ENCODE results near the gene SLC22A12. TPM values are rescaled to one million over a fixed set of nuclear protein-coding genes. Genes with fewer than 3 reads are reported as not detected.

The SLC22A12 gene
- polyA plus RNA-seq, 2 of the 4 experiments (the other 2 are of a cell fraction), result not detected

DNA sequence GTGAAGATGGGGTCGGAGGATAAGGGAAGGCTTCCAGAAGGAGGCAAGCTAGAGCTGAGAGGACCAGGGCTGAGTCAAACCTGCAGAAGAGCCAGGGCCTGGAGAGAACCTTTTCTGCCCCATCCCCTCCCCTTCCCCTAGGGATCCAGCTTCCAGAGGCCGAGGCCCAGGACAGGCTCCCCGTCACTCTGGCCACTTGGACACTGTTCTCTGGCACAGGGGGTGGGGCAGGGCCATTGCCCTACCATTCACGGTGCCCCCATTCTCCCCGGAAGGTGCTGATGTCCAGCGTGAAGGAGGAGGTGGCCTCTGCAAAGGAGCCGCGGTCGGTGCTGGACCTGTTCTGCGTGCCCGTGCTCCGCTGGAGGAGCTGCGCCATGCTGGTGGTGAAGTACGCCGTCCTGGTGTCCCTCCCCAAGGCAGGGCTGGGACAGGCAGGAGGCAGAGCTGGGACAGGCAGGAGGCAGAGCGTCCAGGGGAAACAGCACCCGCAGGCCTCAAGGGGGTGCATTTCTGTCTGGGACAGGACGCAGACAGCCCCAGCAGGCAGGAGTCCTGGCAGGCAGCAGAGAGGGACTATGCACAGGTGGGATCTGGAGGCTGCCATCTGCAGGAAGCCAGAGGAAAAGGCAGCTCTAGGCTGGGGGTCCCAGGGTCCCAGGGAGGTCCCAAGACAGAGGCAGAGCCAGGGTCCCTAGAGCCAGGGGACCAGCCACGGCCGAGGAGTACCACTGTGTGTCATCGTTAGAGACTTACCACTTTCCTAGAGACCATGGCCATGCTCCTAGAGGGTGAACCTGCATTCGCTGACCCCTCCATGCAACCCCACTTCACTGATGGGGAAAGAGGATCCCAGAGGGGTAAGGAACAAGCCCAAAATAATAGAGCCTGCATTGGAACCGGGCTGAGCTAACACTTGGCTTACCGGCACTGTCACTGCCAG, 25.8 kb upstream of the SLC22A12 start:
- H3K4me3 ChIP-seq, result no peak overlapping the region
- POLR2A ChIA-PET, result interaction anchor here (0.5 kb wide), 1 partner anchor 8 kb away, joined by 3 read pairs; no protein-coding TSS in a partner anchor
- TF ChIP-seq, protein P1, sequence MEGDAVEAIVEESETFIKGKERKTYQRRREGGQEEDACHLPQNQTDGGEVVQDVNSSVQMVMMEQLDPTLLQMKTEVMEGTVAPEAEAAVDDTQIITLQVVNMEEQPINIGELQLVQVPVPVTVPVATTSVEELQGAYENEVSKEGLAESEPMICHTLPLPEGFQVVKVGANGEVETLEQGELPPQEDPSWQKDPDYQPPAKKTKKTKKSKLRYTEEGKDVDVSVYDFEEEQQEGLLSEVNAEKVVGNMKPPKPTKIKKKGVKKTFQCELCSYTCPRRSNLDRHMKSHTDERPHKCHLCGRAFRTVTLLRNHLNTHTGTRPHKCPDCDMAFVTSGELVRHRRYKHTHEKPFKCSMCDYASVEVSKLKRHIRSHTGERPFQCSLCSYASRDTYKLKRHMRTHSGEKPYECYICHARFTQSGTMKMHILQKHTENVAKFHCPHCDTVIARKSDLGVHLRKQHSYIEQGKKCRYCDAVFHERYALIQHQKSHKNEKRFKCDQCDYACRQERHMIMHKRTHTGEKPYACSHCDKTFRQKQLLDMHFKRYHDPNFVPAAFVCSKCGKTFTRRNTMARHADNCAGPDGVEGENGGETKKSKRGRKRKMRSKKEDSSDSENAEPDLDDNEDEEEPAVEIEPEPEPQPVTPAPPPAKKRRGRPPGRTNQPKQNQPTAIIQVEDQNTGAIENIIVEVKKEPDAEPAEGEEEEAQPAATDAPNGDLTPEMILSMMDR (IDR thresholded peaks at IDR 0.05), result 0 out of 3 replicates have a peak, but pooled peaks have one; percentile 13
- TF ChIP-seq, protein P2, sequence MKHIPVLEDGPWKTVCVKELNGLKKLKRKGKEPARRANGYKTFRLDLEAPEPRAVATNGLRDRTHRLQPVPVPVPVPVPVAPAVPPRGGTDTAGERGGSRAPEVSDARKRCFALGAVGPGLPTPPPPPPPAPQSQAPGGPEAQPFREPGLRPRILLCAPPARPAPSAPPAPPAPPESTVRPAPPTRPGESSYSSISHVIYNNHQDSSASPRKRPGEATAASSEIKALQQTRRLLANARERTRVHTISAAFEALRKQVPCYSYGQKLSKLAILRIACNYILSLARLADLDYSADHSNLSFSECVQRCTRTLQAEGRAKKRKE (CRISPR knock-in tag; IDR thresholded peaks at IDR 0.05; ENCODE audit: low read depth), result no peak
- TF ChIP-seq, protein P3, sequence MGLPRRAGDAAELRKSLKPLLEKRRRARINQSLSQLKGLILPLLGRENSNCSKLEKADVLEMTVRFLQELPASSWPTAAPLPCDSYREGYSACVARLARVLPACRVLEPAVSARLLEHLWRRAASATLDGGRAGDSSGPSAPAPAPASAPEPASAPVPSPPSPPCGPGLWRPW (IDR thresholded peaks at IDR 0.05), result no peak
- no peak for TF ChIP-seq RCOR1 (IDR thresholded peaks at IDR 0.05; ENCODE audit: low read depth, low read length)
- CTCF ChIA-PET, result interaction anchor here (0.7 to 1.7 kb wide), 5 partner anchors 11 to 116 kb away, joined by 3 to 8 read pairs (median 4); no protein-coding TSS in a partner anchor
- H3K4me1 ChIP-seq, result peaks cover 13% of the 10 kb centered on the region
- ATAC-seq (peak in 1 of 2 experiments; percentile 44; a peak in 3 of 6 replicates), DNase-seq (ENCODE audit: low read depth in 1 of 2, low spot score in 1 of 2) (peak in 1 of 2 experiments; percentile 17), FAIRE-seq (no peak)
- H3K4me2 ChIP-seq, result no peak overlapping the region
- H3K27ac ChIP-seq, result peak overlapping the region in 1 of 2 experiments; percentile 84; a peak in 2 of 6 replicates
- no peaks in the 10 kb centered on the region for H3K9me3 ChIP-seq
- WGBS (ENCODE audit: missing lambda C conversion rate), result 90% methylated on average over 20 of the region's 24 CpGs

DNA sequence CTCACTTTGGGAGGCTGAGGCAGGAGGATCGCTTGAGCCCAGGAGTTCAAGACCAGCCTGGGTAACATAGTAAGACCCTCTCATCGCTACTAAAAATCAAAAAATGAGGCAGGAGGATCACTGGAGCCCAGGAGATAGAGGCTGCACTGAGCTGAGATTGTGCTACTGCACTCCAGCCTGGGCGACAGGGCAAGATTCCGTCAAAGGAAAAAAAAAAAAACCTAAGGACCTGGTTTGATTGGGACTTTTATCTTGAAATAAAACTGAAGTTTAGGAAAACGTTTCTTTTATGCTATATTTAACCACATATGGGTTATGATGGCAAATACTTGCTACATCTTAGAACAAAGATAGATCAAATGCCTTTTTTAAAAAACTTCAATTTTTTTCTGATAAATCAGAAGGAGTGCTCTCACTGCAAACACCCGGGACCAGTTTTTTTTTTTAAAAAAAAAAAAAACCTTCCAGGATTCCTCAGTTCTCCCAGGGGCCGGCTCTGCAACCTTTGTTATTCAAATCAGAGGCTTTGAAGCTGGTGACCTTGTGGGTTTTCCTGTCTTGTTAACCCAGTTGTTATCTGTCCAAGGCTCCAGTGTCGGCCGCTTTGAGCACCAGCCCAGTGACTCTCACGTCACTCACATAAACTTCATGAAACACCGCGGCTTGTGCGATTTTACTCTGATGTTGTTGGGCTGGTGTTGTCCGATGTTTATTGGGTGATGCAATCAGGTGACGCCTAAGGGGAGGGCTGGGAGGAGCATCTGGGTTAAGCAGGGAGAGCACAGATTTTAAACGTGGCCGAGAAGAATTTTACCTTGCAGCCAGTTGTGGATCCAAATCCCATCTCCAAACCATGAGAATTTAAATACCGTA, 24.7 kb upstream of the SLC22A12 start:
- FAIRE-seq (peak; percentile 59), ATAC-seq (peak; percentile 79 to 88), DNase-seq (ENCODE audit: low read depth in 1 of 2, low spot score in 1 of 2) (peak; percentile 83 to 93)
- Histone ChIP-seq H3K9me3 (no peaks in the 10 kb centered on the region), H3K4me2 (peak overlapping the region; percentile 64), H3K4me1 (peaks cover 13% of the 10 kb centered on the region), H3K27ac (peak overlapping the region; percentile 62 to 84), H3K4me3 (peak overlapping the region; percentile 17; the same call in 2 of the 3 replicates)
- ChIA-PET POLR2A (interaction anchor here (0.5 kb wide), 1 partner anchor 9 kb away, joined by 3 read pairs; no protein-coding TSS in a partner anchor), CTCF (interaction anchor here (1.0 kb wide), 1 partner anchor 86 kb away, joined by 4 read pairs; no protein-coding TSS in a partner anchor)
- WGBS (ENCODE audit: missing lambda C conversion rate), result 29% methylated on average over 18 of the region's 18 CpGs
- no peak for TF ChIP-seq NFE2L2 (conservative IDR thresholded peaks at IDR 0.05; ENCODE audit: low read length)
- TF ChIP-seq, protein P4, sequence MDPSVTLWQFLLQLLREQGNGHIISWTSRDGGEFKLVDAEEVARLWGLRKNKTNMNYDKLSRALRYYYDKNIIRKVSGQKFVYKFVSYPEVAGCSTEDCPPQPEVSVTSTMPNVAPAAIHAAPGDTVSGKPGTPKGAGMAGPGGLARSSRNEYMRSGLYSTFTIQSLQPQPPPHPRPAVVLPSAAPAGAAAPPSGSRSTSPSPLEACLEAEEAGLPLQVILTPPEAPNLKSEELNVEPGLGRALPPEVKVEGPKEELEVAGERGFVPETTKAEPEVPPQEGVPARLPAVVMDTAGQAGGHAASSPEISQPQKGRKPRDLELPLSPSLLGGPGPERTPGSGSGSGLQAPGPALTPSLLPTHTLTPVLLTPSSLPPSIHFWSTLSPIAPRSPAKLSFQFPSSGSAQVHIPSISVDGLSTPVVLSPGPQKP (IDR thresholded peaks at IDR 0.05; ENCODE audit: low read depth, low read length), result no peak
- no peak for TF ChIP-seq FOSL2 (IDR thresholded peaks at IDR 0.05)
- TF ChIP-seq FOSL2 (CRISPR knock-in tag; IDR thresholded peaks at IDR 0.05), result peak; percentile 23; the same call in 1 of the 2 replicates
- no peak for TF ChIP-seq ZSCAN20 (CRISPR knock-in tag; IDR thresholded peaks at IDR 0.05)
- no peak for TF ChIP-seq EHMT2 (IDR thresholded peaks at IDR 0.05; ENCODE audit: low read depth)
- TF ChIP-seq ESRRA (IDR thresholded peaks at IDR 0.05; ENCODE audit: borderline replicate concordance, low read length), result no peak
- peak; percentile 63 to 85 for TF ChIP-seq CEBPB (IDR thresholded peaks at IDR 0.05)
- TF ChIP-seq, protein P5, sequence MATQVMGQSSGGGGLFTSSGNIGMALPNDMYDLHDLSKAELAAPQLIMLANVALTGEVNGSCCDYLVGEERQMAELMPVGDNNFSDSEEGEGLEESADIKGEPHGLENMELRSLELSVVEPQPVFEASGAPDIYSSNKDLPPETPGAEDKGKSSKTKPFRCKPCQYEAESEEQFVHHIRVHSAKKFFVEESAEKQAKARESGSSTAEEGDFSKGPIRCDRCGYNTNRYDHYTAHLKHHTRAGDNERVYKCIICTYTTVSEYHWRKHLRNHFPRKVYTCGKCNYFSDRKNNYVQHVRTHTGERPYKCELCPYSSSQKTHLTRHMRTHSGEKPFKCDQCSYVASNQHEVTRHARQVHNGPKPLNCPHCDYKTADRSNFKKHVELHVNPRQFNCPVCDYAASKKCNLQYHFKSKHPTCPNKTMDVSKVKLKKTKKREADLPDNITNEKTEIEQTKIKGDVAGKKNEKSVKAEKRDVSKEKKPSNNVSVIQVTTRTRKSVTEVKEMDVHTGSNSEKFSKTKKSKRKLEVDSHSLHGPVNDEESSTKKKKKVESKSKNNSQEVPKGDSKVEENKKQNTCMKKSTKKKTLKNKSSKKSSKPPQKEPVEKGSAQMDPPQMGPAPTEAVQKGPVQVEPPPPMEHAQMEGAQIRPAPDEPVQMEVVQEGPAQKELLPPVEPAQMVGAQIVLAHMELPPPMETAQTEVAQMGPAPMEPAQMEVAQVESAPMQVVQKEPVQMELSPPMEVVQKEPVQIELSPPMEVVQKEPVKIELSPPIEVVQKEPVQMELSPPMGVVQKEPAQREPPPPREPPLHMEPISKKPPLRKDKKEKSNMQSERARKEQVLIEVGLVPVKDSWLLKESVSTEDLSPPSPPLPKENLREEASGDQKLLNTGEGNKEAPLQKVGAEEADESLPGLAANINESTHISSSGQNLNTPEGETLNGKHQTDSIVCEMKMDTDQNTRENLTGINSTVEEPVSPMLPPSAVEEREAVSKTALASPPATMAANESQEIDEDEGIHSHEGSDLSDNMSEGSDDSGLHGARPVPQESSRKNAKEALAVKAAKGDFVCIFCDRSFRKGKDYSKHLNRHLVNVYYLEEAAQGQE (IDR thresholded peaks at IDR 0.05), result no peak
- TF ChIP-seq, protein P1 (IDR thresholded peaks at IDR 0.05), result no peak
- TF ChIP-seq HOXB5 (CRISPR knock-in tag; IDR thresholded peaks at IDR 0.05), result no peak
- no peak for TF ChIP-seq TFCP2L1 (CRISPR knock-in tag; IDR thresholded peaks at IDR 0.05)
- TF ChIP-seq HOXB13 (CRISPR knock-in tag; IDR thresholded peaks at IDR 0.05; ENCODE audit: low read depth), result no peak
- no peak for TF ChIP-seq CHD4 (IDR thresholded peaks at IDR 0.05; ENCODE audit: borderline replicate concordance)
- TF ChIP-seq, protein P6, sequence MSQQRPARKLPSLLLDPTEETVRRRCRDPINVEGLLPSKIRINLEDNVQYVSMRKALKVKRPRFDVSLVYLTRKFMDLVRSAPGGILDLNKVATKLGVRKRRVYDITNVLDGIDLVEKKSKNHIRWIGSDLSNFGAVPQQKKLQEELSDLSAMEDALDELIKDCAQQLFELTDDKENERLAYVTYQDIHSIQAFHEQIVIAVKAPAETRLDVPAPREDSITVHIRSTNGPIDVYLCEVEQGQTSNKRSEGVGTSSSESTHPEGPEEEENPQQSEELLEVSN (IDR thresholded peaks at IDR 0.05; ENCODE audit: borderline replicate concordance, low read depth), result no peak
- TF ChIP-seq SMC3 (IDR thresholded peaks at IDR 0.05), result no peak
- no peak for TF ChIP-seq POLR2AphosphoS2 (conservative IDR thresholded peaks at IDR 0.05; ENCODE audit: low read length)
